Transverse colon (tissue), 4 donors: ENCODE results near the gene EYS. TPM values are rescaled to one million over a fixed set of nuclear protein-coding genes. Genes with fewer than 3 reads are reported as not detected.

Source experiments
- DNase-seq: peaks from one replicate; pipeline ENCODE4 v3.0.0-alpha.2; 2019
- H3K27ac ChIP-seq, 4 donors: fragments of 200-600 bp; sonication (generic); 2 replicates each; pipeline ENCODE4 v1.5.1; 2016 to 2018; ENCODE audit warnings: inconsistent platforms in 4 of 4
- H3K27me3 ChIP-seq: fragments of 200-600 bp; sonication (generic); 2 replicates; pipeline ENCODE4 v1.5.1; 2017; ENCODE audit warnings: inconsistent platforms
- H3K36me3 ChIP-seq, 4 donors: fragments of 200-600 bp; sonication (generic); 2 replicates each; pipeline ENCODE4 v1.5.1; 2017 to 2019; ENCODE audit warnings: inconsistent platforms in 4 of 4
- H3K4me1 ChIP-seq, 4 donors: fragments of 200-600 bp; sonication (generic); 2 replicates each; pipeline ENCODE4 v1.5.1; 2017 to 2020; ENCODE audit warnings: inconsistent platforms in 4 of 4
- H3K4me3 ChIP-seq, 4 donors: fragments of 200-600 bp; sonication (generic); 1 replicate in 1 of 4; 2 replicates in 3 of 4; pipeline versions ENCODE4 v1.5.1 to v1.6.1; 2017 to 2019; ENCODE audit warnings: inconsistent platforms in 4 of 4
- H3K9me3 ChIP-seq, 2 donors: fragments of 200-600 bp; sonication (generic); 2 replicates each; pipeline ENCODE4 v1.5.1; 2017 to 2019; ENCODE audit warnings: inconsistent platforms in 2 of 2
- EP300 ChIP-seq: sonication (generic); formaldehyde crosslinking; IDR thresholded peaks from one replicate; pipeline ENCODE4 v1.6.1; 2017; ENCODE audit warnings: antibody characterized with exemption, low read depth
- POLR2A ChIP-seq: fragments of 450-650 bp; IDR thresholded peaks from one replicate; pipeline ENCODE4 v1.6.1; 2016; ENCODE audit warnings: antibody characterized with exemption, mild to moderate bottlenecking, moderate library complexity
- POLR2AphosphoS5 ChIP-seq, 3 donors: sonication (generic); formaldehyde crosslinking; IDR thresholded peaks; one replicate each; pipeline ENCODE4 v1.6.1; 2016; ENCODE audit warnings: antibody characterized with exemption in 3 of 3
- WGBS, 2 donors: methylation state at CpG; one replicate each; pipeline ENCODE4 v1.1.5; 2018; ENCODE audit warnings: low coverage in 1 of 2; 5-methylcytosine and 5-hydroxymethylcytosine counted together
- in situ Hi-C, 4 donors: fragments of 200-750 bp; cut with MboI; loops; one replicate each; pipeline versions ENCODE4 v1.15.0 to v1.15.1; 2017; ENCODE audit warnings: low sequenced_read_pairs in 3 of 4, low pct_ligation_motif_present in 1 of 4, low pct_unique_long_range_greater_than_20kb in 1 of 4
- intact Hi-C: fragments of 100-400 bp; cut with DNase I; formaldehyde crosslinking; loops from one replicate; pipeline ENCODE4 v1.15.1; 2023; ENCODE audit warnings: low total_unique reads
- total RNA-seq, 4 donors: library from RNA; depleted of rRNA; stranded (reverse); fragments of >200 nt; gene quantifications; one replicate each; pipeline ENCODE4 v1.1.0, GENCODE V29; 2016
- TF ChIP-seq, protein P1 (sequence below), 5 experiments: fragments of 200-600 bp in 3 of 5; fragments of 450-650 bp in 2 of 5; sonication (generic) in 3 of 5; IDR thresholded peaks; 1 replicate in 2 of 5; 2 replicates in 3 of 5; pipeline ENCODE4 v1.5.1; 2016 to 2017; ENCODE audit warnings: antibody characterized with exemption in 5 of 5, inconsistent platforms in 3 of 5, mild to moderate bottlenecking in 2 of 5, moderate library complexity in 1 of 5

The EYS gene
- total RNA-seq, 4 donors from 2014 or later, result 0.41 TPM; not detected in 3

DNA sequence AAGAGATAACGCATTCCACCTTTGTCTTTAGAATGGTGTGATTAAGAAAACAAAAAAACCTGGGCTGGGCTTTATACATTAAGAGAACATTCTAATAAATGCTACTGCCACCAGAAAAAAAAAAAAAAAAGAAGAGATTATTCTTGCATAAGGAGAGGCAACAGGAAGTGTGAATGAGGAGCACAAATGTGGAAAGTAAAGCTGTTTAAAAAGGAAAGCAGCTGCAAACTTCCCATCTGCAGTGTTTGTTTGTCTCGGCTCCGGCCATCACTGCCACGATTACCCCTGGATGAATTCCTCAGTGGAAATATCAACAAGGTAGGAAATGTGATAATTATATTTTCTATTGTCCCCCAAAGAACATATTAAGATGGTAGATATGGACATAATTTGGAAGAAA is 1847.5 kb downstream of the EYS start:
- Histone ChIP-seq H3K36me3 (no peaks in the 10 kb centered on the region), H3K4me1 (no peaks in the 10 kb centered on the region), H3K4me3 (no peak overlapping the region), H3K27ac (no peak overlapping the region), H3K9me3 (no peaks in the 10 kb centered on the region), H3K27me3 (no peaks in the 10 kb centered on the region)
- intact Hi-C loops, result no loop called here
- TF ChIP-seq POLR2AphosphoS5 (IDR thresholded peaks at IDR 0.05) (no peak), POLR2A (no peak), EP300 (no peak)
- TF ChIP-seq, protein P1, sequence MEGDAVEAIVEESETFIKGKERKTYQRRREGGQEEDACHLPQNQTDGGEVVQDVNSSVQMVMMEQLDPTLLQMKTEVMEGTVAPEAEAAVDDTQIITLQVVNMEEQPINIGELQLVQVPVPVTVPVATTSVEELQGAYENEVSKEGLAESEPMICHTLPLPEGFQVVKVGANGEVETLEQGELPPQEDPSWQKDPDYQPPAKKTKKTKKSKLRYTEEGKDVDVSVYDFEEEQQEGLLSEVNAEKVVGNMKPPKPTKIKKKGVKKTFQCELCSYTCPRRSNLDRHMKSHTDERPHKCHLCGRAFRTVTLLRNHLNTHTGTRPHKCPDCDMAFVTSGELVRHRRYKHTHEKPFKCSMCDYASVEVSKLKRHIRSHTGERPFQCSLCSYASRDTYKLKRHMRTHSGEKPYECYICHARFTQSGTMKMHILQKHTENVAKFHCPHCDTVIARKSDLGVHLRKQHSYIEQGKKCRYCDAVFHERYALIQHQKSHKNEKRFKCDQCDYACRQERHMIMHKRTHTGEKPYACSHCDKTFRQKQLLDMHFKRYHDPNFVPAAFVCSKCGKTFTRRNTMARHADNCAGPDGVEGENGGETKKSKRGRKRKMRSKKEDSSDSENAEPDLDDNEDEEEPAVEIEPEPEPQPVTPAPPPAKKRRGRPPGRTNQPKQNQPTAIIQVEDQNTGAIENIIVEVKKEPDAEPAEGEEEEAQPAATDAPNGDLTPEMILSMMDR (IDR thresholded peaks at IDR 0.05), result no peak
- 38 to 58% methylated on average over 4 of the region's 4 CpGs for WGBS, 2 donors
- in situ Hi-C loops, result no loop called here
- no peak for DNase-seq

DNA sequence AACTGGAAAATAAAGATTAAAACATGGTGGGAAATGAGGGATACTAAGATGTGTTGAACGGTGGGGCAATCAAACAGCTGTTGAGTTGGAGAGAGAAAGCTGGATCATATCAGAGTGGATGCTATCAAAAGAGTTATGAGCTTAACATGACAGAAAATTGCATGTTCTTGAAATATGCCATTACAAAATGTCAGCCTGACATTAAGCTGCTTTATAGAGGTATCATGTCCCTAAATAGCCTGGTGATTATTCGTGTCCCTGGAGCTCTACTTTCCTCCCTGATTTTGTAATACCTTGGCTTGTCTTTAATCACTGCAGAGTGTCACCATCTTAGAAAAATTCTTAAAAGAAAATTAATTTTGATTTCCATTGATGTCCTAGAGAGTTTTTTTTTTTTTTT is 1848.3 kb downstream of the EYS start:
- H3K27ac ChIP-seq, result no peak overlapping the region
- intact Hi-C loops (no loop called here), in situ Hi-C loops (no loop called here)
- DNase-seq, result no peak
- 76 to 82% methylated on average over 2 of the region's 2 CpGs for WGBS, 2 donors
- H3K27me3 ChIP-seq, result no peaks in the 10 kb centered on the region
- H3K4me3 ChIP-seq, result no peak overlapping the region
- H3K4me1 ChIP-seq, result no peaks in the 10 kb centered on the region
- H3K36me3 ChIP-seq, result no peaks in the 10 kb centered on the region
- TF ChIP-seq EP300 (no peak), POLR2A (no peak), POLR2AphosphoS5 (IDR thresholded peaks at IDR 0.05) (no peak)
- TF ChIP-seq, protein P1 (IDR thresholded peaks at IDR 0.05), result no peak
- H3K9me3 ChIP-seq, result no peaks in the 10 kb centered on the region

DNA sequence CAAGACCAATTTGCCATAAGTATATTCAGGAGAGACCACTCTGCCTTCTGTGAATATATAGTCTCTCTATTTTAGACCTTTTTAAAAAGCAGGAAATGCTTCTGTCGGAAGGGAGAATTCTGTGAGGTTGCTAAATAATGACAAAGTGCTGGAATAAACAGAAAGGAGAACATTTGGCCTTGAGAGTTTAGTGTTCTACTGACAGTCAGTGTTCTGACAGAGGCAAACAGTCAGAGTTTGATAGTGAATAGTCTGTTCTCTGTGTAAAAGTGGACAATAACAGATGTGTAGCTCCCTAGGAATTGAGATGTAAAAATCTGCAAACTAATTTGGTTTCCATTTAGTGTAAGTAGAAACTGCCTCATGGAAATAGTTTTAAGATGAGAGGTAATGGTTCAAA is 1850.8 kb downstream of the EYS start:
- intact Hi-C loops, result no loop called here
- no peaks in the 10 kb centered on the region for H3K36me3 ChIP-seq

DNA sequence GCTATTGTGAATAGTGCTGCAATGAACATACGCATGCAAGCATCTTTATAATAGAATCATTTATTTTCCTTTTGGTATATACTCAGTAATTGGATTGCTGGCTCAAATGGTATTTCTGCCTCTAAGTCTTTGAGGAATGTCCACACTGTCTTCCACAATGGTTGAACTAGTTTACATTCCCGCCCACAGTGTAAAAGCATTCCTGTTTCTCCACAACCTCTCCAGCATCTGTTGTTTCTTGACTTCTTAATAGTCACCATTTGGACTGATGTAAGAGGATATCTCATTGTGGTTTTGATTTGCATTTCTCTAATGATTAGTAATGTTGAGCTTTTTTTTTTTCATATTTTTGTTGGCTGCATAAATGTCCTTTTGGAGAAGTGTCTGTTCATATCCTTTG is 1862.7 kb downstream of the EYS start:
- H3K4me1 ChIP-seq, result no peaks in the 10 kb centered on the region
- TF ChIP-seq EP300 (no peak), POLR2A (no peak), POLR2AphosphoS5 (IDR thresholded peaks at IDR 0.05) (no peak)
- TF ChIP-seq, protein P1 (IDR thresholded peaks at IDR 0.05), result no peak
- no peaks in the 10 kb centered on the region for H3K36me3 ChIP-seq
- in situ Hi-C loops, result no loop called here
- no peaks in the 10 kb centered on the region for H3K9me3 ChIP-seq
- intact Hi-C loops, result no loop called here
- WGBS, 2 donors, result 88 to 100% methylated on average over 2 of the region's 2 CpGs
- DNase-seq, result no peak
- no peak overlapping the region for H3K27ac ChIP-seq
- no peaks in the 10 kb centered on the region for H3K27me3 ChIP-seq
- H3K4me3 ChIP-seq, result no peak overlapping the region

More for the DNA sequence above, 1850.8 kb downstream of the EYS start:
- Histone ChIP-seq H3K9me3 (no peaks in the 10 kb centered on the region), H3K27ac (no peak overlapping the region), H3K4me3 (no peak overlapping the region), H3K4me1 (no peaks in the 10 kb centered on the region), H3K27me3 (no peaks in the 10 kb centered on the region)
- in situ Hi-C loops, result no loop called here
- no peak for DNase-seq
- 22 to 68% methylated on average over 1 of the region's 1 CpG for WGBS, 2 donors
- TF ChIP-seq, protein P1 (IDR thresholded peaks at IDR 0.05), result no peak
- no peak for TF ChIP-seq POLR2AphosphoS5 (IDR thresholded peaks at IDR 0.05)
- no peak for TF ChIP-seq POLR2A
- no peak for TF ChIP-seq EP300
